GM19025 (cell line): ENCODE data around the gene TRIM40.

Experiments used
- ATAC-seq: cut with Tn5 transposase; IDR thresholded peaks from one replicate; pipeline ENCODE4 v1.9.1; 2021; ENCODE audit warnings: mild to moderate bottlenecking, low read depth, moderate library complexity; ENCODE audit not compliant: unreplicated experiment

The TRIM40 gene

GRCh38 chr6:30145818-30146217 lies 9.9 kb downstream of the TRIM40 start:
- no peak for ATAC-seq

GRCh38 chr6:30147096-30147495 lies 11.2 kb downstream of the TRIM40 start:
- ATAC-seq, result no peak

GRCh38 chr6:30149234-30149633 lies 13.3 kb downstream of the TRIM40 start:
- ATAC-seq, result no peak

- ATAC-seq, result no peak
These were observed 14.1 kb downstream of the TRIM40 start for GRCh38 chr6:30149858-30150550.

- ATAC-seq, result no peak
These were observed 14.9 kb downstream of the TRIM40 start for GRCh38 chr6:30150671-30151395.

GRCh38 chr6:30151580-30151979 lies 15.6 kb downstream of the TRIM40 start:
- no peak for ATAC-seq

- no peak for ATAC-seq
These were observed 16.2 kb downstream of the TRIM40 start for GRCh38 chr6:30152016-30152673.

GRCh38 chr6:30152910-30153610 lies 17.1 kb downstream of the TRIM40 start:
- no peak for ATAC-seq

- ATAC-seq, result no peak
These were observed 18.1 kb downstream of the TRIM40 start for GRCh38 chr6:30154061-30154460.

- no peak for ATAC-seq
These were observed 19.0 kb downstream of the TRIM40 start for GRCh38 chr6:30154709-30155519.

- no peak for ATAC-seq
These were observed 19.8 kb downstream of the TRIM40 start for GRCh38 chr6:30155520-30156261.

GRCh38 chr6:30156262-30156599 lies 20.3 kb downstream of the TRIM40 start:
- no peak for ATAC-seq

GRCh38 chr6:30156774-30157173 lies 20.8 kb downstream of the TRIM40 start:
- no peak for ATAC-seq

GRCh38 chr6:30157581-30157980 lies 21.6 kb downstream of the TRIM40 start:
- no peak for ATAC-seq

- ATAC-seq, result no peak
These were observed 22.1 kb downstream of the TRIM40 start for GRCh38 chr6:30157999-30158398.

GRCh38 chr6:30158475-30159040 lies 22.6 kb downstream of the TRIM40 start:
- no peak for ATAC-seq

GRCh38 chr6:30160008-30160784 lies 24.3 kb downstream of the TRIM40 start:
- ATAC-seq, result no peak

GRCh38 chr6:30160785-30161531 lies 25.0 kb downstream of the TRIM40 start, which contains the start of gene TRIM10:
TRIM10 (minus strand) TSS chr6:30161211; CDS start chr6:30160858, 353 bp downstream.
- ATAC-seq, result no peak
